HG03066 (cell line): ENCODE results near the gene FRMPD4.
A peak's percentile ranks its signal among the peaks of the same experiment; 100 is the strongest.

Experiments used
- ATAC-seq: cut with Tn5 transposase; IDR thresholded peaks from one replicate; pipeline ENCODE4 v1.9.1; 2021; ENCODE audit warnings: low read depth; ENCODE audit not compliant: unreplicated experiment

FRMPD4 gene

DNA sequence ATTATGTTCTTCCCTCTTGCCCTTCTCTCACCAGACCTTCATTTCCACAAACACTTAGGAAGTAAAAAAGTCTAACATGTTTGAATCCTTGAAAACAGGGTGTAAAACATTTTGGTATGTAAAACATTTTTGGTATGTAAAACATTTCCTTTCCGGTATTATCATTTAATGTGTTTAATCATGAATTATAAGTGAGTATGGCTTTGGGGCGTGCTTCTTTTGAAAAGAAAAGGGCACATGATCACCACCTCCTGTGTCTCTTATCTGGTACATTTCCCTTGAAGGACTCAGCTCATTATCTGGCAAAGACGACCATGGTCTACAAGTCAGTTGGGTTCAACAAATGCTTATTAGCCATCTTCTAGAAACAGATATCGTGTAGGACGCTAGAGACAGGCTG lies 283.6 kb downstream of the FRMPD4 start:
- no peak for ATAC-seq

DNA sequence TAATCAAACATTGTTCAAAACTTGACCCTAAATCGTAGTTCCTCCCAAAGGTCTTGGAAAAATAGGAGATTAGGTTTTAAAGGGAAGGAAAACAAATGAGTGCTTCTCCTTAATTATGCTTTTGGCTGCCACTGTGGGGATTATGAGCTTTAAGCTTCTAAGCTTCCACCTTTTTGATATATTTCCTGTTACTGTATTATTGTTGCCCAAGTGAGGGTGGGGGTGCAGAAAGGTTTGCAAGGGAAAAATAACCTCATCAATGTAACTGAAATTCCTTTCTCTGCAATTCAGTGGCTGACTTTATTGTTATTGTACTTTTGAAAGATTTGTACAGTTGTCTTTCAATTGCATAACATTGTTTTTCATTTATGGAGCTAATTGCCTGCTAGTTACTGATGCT lies 285.1 kb downstream of the FRMPD4 start:
- ATAC-seq, result no peak

DNA sequence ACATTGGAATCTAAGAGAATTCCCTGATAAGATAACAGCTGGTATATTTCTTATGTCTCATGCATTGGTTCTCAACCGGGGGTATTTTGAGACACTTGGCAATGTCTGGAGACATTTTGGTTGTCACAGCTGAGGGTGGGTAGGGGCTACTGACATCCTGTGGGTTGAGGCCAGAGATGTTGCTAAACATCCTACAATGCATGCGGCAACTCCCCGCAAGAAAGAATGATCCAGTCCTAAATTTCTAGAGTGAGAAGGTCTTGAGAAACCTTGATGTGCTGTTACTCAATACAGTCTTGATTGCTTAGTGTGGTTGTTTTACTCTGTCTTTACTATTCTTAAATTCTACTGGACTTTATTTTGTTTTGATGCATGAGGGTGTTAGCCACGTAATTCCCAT lies 287.2 kb downstream of the FRMPD4 start:
- no peak for ATAC-seq

DNA sequence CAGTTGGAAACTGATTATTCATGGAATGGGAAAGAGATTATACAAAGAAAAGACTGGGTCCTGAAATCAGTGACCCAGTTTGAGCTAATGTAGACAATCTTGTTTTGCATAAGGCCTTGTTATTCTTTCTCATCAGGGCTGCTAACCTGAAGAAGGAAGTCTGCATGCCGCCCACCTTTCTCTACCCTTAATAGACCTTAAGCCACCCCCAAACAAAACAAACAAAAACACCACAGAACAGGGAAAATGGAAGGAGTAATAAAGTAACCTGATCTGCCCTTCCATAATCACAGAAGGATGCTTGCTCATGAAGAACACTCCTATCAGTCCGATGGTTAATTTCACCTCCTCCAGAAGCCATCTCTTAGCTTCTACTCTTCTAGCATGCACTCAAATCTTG lies 288.1 kb downstream of the FRMPD4 start:
- ATAC-seq, result no peak

DNA sequence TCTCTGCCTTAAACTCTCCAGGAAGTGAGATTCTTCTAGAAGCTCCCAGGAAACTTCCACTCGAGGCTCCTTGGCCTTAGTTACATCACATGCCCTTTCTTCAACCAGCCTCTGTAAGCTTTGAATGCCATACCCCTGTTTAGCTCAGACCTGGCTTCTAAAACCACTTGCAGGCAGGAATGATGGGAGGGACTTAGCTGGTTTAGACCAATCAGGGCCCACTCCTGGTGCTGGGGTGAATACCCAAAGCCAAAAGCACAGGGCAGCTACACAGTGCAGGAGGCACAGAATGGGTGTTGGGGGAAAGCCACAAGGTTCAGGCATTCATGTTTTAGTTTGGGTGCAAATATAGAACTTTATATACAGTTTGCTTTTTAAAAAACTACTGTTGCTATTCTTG lies 296.2 kb downstream of the FRMPD4 start:
- ATAC-seq, result no peak

DNA sequence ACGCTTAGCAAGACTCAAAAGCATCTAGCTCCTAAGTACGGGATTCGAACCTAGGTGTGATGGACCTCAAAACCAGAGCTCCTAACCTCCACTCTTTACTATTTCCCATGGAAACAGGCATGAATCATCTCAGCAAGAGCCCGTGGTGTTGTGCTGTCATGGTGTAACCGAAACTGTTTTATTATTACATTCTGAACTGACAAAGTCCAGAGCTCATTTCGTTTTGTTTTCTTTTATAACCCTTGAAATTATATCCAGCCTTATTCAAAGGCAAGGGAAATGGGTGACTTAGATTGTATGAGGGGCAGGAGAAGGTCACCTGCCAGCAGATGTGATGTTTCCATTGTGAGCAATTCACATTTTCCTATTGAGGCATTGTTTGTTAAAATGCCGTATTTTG lies 301.1 kb downstream of the FRMPD4 start:
- ATAC-seq, result no peak

DNA sequence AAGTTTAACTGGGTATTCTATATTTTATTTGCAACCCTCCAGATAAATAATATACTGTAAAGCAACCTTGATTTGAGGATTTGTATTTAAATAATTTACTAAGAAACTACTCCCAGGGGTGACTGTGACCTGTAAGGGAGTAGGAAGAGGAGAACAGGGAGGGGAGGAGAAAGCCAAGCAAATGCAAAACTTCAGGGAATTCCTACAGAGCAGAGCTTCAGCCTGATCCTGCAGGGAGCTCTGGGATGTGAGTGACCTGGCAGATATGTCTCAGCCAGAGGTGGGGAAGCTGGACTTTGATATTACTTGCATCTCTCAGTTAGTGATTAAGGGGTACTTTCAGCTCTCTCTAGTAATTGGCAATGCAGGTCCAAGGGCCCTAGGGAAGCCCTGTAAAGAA lies 302.0 kb downstream of the FRMPD4 start:
- ATAC-seq, result no peak

DNA sequence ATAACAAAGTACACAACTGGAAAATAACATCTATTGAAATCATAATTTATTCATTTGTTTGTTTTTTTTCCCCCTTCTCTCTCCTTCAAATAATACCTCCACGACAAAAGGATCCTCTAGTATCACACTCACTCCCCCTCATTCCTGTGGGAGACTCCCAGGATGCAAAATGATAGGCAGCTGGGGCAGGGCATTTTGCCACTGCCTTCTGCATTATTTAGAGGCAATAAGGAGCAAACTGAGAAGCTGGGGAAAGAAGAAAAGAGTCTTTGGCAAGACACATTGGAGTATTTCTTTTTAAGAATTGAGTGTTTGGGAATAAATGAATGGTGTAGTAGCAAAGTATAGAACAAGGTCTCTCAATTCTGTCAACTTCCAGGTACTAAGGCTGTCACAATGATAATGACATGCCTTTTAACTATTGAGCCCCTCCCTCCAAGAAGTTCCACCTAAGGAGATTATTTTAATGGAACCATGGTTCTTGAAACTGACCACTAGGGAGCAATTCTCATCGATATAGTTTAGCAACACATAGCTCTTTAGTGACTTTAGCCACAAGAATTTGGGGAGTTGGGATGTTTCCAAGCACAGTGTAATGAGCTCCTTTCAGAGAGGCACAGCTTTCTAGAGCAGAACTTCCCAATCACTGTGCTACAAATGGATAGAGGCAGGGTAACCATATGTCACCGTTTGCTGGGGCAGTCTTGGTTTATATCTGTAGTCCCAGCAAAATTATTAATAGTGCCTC lies 303.3 kb downstream of the FRMPD4 start:
- no peak for ATAC-seq

DNA sequence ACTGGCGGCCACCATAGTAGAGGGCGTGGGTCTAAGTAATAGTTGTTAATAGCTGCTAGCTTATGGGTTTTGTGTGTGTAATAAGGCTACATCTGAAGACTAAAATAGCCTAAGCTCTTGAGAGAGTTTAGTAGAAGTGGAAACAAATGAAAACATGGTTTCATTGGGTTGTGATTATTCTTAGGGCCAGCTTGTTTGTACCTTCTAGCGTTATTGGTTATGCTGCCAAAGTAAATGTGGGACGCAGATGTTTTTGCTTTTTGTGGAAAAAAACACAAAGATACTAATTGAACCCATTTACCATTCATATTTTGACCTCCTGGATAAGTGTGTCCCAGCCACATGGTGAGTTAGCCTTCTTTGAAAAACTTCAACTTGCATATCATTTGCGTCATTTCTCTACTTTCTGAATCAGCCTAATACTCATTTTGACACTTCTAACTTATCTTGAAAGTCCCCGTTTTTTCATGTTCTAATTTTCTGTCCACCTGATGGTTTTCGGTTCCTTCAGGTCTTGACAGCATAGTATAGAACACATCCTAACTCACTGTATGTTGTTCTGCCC lies 305.3 kb downstream of the FRMPD4 start:
- peak; percentile 90 for ATAC-seq

DNA sequence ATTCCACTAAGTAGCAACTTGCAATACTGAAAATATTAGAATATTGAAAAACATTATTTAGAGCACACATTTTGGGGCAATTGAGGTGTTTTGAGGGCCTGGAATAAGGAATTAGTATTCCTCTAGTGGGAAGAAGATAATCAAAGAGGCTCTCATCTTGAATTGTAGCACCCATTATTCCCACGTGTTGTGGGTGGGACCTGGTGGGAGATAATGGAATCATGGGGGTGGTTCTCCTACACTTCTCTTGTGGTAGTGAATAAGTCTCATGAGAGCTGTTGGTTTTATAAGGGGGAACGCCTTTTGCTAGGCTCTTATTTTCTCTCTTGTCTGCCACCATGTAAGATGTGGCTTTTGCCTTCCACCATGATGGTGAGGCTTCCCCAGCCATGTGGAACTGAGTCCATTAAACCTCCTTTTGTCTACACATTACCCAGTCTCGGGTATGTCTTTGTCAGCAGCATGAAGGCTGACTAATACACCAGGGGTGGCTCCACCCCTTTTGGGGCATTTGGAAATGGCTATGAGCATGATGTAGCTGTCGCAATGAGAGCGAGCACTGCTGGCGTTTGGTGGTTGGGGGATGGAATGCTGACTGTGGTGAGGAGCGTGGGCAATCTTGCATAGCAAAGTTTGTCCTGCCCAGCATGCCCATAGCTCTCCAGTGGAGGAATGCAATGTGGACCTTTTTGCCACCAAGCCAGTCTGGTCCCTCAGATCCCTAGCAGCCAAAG lies 308.2 kb downstream of the FRMPD4 start:
- ATAC-seq, result no peak

DNA sequence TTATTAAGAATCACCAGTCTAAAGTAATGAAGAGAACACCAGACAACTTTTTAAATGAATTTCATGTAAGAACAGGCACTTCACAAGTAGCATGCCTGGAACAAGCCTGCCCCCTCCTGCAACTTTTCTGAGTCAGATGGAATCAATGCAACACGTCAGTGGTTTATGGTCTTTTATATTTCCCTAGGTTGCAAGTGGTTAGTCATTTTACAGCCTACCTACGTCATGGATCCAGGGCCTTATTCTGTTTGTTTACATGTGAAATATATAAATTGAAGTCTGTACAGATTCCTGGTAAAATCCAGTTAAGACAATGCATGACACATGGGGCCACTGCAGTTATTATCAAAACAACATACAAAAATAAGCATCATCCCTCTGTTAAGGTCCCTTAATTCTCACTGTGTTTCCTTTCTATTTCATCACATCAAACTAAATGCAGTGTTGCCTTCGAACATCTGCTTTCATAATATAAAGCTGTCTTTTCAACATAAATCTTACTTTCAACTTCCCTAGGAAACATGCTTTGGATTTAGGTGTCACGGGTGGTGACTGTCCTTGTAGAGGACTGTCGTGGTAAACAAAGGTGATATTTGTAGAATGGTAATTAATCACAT lies 309.3 kb downstream of the FRMPD4 start:
- ATAC-seq, result no peak

DNA sequence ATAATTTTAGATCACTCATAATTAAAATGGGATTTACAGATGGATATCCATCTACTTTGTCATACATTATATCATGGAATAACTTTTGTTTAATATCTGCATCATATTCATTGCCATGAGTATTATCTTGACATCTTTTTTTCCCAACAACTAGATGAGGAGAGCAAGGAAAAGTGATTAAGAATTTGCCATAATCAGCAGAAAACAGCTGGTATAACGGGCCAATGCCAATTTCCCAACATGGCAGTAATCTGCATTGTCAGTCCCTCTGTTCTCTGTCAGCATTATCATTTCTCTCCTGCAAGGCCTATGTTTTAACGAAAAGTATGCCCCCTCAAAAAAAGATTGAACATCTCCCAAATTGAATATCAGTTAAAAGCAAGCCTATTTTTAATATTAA lies 314.0 kb downstream of the FRMPD4 start:
- no peak for ATAC-seq

DNA sequence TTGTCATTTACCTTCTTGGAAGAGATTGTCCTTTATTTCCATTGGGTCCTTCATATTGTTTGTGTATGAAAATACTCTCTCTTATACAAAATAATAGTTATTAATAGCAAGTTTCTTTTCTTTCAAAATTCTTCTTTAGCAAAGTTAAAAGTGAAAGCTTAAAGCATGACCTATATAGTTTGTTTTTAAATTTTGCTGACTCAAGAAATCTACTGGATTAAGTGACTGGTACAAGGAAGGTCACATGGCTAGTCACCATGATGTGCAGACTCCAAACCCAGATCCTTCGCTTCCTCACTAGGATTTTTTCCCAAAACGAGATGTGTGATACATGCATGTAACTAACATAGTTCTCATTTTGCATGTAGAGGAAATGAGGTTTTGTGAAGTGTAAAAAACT lies 322.7 kb downstream of the FRMPD4 start:
- ATAC-seq, result no peak

DNA sequence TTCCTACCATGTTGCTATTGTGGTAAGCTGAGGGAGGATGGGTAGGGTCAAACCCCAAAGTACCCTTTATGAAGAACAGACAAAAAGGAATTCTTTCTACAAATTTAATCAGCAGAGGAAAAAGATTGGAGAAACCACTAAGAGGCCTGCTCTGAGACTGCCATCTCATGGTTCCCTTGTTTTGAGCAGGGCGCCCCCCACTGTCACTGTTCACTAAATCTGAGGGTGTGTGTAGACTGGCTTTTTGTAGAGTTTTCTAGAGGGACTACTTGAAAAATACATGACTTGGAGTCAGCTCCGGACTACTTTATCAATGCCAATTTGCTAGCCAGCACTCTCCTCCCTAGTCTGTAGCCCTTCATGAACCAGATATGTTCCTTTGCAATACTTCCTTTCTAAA lies 324.8 kb downstream of the FRMPD4 start:
- ATAC-seq, result no peak

DNA sequence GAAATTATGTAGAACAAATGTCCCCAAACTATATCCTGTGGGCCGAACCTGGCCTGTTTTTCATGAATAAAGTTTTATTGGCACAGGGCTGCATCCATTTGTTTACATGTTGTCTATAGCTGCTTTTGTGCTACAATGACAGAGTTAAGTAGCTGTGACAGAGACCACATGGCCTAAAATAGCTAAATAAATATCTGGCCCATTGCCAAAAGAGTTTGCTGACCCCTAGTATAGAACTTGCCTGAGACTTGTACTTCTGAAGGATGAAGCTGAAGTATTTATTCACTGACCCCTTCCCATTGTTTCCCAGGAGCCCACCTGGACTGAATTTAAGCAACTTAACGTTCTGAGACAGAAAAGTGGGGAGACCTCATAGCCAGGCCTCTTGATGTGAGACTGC lies 325.6 kb downstream of the FRMPD4 start:
- ATAC-seq, result no peak

DNA sequence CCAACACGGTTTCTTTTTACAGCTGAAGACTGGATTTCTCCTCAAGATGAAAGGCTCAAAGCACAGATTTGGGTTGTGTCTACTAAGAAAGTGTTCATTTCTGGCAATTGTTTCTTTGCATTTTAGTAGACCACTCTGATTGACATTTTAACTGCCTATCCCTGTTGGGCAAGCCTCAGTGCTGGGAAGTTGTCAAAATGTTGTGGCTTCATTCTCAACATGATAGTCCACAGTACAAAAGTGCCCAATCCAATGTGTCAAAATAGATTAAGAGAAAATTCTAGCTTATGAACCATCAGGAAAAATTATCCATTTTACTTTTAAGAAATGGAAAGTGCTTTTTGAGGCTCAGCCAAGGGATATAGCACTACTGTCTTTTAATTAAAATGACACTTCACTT lies 329.0 kb downstream of the FRMPD4 start:
- ATAC-seq, result no peak

DNA sequence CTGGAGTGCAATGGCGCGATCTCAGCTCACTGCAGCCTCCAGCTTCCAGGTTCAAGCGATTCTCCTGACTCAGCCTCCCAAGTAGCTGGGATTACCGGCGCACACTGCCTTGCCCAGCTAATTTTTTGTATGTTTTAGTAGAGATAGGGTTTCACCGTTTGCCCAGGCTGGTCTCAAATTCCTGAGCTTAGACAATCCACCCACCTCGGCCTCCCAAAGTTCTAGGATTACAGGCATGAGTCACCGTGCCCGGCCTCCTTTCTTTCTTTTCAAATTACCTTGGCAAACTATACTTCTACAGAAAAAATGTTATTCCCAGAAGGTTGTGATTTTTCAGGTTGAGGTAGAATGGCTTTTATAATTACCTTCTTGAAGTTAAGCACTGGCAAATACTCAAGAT lies 331.0 kb downstream of the FRMPD4 start:
- ATAC-seq, result no peak

DNA sequence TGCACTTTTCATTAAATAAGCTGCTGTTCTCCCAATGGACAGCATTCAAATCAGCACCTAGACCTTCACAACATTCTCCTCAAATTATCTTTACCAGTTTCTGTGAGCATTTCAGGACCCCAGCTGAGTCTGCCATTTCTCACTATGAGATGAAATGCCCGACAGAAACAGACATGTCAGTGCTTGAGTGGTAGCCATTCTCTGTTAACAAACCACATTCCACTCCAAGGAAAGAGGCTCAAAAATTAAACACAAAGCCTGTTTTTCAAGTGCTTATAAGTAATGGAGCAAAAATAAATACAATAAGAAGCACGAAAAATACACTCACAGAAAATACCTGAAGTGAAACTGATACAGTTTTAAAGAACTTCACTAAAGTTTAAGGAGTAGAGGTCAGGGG lies 332.8 kb downstream of the FRMPD4 start:
- ATAC-seq, result no peak

DNA sequence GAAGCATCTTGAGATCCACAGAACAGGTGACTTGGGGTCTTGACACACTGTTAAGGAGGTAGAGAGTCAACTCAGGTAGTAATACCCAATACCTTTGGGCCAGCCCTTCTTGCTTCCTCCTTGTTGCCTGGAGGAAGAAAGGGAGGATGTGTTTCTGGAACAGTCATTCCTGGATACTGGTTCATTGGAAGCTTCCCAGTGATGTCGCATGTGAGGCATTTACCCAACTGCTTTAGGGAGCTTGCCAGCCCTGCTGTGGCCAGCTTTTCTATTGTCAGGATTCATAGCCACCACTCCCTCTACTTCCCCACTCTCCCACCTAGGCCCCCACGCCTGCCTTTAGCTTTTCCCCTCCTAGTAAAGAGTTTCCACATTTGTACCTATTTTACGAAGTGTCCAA lies 342.7 kb downstream of the FRMPD4 start:
- no peak for ATAC-seq

DNA sequence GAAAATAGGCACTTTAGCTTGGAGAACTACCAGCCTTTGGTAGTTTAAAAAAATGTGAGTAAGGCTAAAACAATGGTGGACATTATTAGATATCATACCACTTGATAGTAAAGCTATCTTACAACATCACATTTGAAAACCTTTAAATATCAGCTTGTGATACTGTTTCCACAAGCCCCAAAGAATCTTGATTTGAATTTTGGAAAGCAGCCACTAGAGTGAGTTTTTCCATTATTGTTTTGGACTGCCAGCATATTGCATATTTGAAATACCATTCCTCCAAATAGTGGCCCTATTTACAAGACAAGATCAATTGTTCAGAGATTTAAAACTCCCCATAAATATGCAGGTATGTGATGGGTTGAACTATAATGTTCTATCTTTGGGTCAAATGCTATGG lies 349.9 kb downstream of the FRMPD4 start:
- no peak for ATAC-seq

DNA sequence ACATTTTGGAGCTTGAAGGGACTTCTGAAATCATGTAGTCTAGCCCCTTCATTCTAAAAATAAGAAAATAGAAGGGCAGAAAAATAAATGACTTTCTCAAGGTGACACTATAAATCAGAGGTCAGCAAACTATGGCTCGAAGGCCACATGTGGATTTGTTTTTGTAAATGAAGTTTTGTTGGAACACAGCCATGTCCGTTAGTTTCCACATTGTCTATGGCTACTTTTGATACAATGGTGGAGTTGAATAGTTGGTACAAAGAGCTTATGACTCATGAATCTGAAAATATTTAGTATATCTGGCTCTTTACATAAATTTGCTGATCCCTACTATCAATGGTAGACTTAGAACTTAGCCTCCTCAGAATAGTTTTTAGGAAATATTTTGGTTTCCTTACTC lies 350.5 kb downstream of the FRMPD4 start:
- no peak for ATAC-seq

DNA sequence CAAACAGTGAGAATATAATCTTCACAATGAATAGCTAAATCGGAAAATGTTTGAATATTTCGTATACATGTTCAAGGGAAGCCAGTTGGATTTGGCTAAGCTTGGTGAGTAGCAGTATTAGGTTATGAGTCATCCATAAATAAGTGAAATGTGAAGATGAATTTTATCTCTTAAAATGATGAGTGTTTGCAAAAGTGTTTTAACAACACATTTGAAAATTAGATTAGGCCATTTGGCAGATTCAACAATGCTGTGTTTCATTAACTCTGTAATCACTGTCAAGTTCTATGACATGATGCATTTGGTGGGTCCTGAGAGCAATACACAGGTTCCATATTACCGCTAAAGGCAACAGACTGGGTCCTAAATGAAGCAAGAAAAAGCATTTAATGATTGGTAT lies 351.1 kb downstream of the FRMPD4 start:
- no peak for ATAC-seq
